ENCODE data around the gene CLHC1.

DNA sequence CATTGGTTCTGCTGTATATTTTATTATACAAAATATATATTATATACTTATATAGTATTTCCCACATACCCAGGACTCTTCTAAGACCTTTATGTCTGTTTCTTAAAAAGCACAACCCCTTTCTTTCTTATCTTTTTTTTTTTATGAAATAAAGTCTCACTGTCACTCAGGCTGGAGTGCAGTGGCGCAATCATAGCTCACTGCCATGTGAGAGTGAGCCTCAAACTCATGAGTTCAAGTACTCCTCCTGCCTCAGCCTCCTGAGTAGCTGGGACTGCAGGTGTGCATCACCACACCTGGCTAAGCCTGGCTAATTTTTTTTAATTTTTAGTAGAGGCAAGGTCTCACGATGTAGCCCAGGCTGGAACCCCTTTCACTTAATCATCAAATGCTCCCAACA lies 72.3 kb downstream of the CLHC1 start:
- TF ChIP-seq, protein P1, sequence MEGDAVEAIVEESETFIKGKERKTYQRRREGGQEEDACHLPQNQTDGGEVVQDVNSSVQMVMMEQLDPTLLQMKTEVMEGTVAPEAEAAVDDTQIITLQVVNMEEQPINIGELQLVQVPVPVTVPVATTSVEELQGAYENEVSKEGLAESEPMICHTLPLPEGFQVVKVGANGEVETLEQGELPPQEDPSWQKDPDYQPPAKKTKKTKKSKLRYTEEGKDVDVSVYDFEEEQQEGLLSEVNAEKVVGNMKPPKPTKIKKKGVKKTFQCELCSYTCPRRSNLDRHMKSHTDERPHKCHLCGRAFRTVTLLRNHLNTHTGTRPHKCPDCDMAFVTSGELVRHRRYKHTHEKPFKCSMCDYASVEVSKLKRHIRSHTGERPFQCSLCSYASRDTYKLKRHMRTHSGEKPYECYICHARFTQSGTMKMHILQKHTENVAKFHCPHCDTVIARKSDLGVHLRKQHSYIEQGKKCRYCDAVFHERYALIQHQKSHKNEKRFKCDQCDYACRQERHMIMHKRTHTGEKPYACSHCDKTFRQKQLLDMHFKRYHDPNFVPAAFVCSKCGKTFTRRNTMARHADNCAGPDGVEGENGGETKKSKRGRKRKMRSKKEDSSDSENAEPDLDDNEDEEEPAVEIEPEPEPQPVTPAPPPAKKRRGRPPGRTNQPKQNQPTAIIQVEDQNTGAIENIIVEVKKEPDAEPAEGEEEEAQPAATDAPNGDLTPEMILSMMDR (conservative IDR thresholded peaks at IDR 0.05; ENCODE audit: low read depth, low read length) = no peak
- no peak for TF ChIP-seq EZH2phosphoT487 (IDR thresholded peaks at IDR 0.05; ENCODE audit: borderline replicate concordance, low read length)

Data from PC-3 (cell line).